GM18870 (cell line): ENCODE data around the gene RAP1A.
"Not testable (repeated sequence)": the region's sequence is repeated elsewhere in the genome, so short reads cannot be mapped to it uniquely, and the experiment has no call there.

Experiments
- ATAC-seq: cut with Tn5 transposase; IDR thresholded peaks from one replicate; pipeline ENCODE4 v1.9.1; 2021; ENCODE audit warnings: moderate library complexity; ENCODE audit not compliant: unreplicated experiment

RAP1A gene

GRCh38 chr1:111734856-111735255 lies 115.3 kb downstream of the RAP1A start:
- no peak for ATAC-seq

GRCh38 chr1:111735321-111735720 lies 115.7 kb downstream of the RAP1A start:
- ATAC-seq, result no peak

GRCh38 chr1:111735858-111736544 lies 116.4 kb downstream of the RAP1A start:
- ATAC-seq, result no peak

- ATAC-seq, result no peak
These were observed 117.1 kb downstream of the RAP1A start for GRCh38 chr1:111736548-111737215.

GRCh38 chr1:111737216-111738132 lies 117.9 kb downstream of the RAP1A start:
- no peak for ATAC-seq

GRCh38 chr1:111738133-111738435 lies 118.5 kb downstream of the RAP1A start:
- ATAC-seq, result no peak

- peak; percentile 35 for ATAC-seq
These were observed 119.0 kb downstream of the RAP1A start for GRCh38 chr1:111738436-111739193.

- peak; percentile 74 for ATAC-seq
These were observed 119.8 kb downstream of the RAP1A start, which contains the start of gene INKA2 for GRCh38 chr1:111739194-111739924. INKA2 (minus strand) TSS chr1:111739395; CDS start chr1:111739242, 153 bp downstream.

GRCh38 chr1:111739925-111740765 lies 120.6 kb downstream of the RAP1A start:
- ATAC-seq, result no peak

GRCh38 chr1:111742292-111742691 lies 122.7 kb downstream of the RAP1A start:
- not testable (repeated sequence) for ATAC-seq

GRCh38 chr1:111742938-111743549 lies 123.5 kb downstream of the RAP1A start:
- ATAC-seq, result no peak

- ATAC-seq, result no peak
These were observed 124.1 kb downstream of the RAP1A start for GRCh38 chr1:111743679-111744101.

- ATAC-seq, result no peak
These were observed 126.4 kb downstream of the RAP1A start for GRCh38 chr1:111745675-111746613.

- no peak for ATAC-seq
These were observed 127.0 kb downstream of the RAP1A start for GRCh38 chr1:111746614-111746999.

GRCh38 chr1:111747282-111747734 lies 127.7 kb downstream of the RAP1A start:
- ATAC-seq, result no peak

- no peak for ATAC-seq
These were observed 128.4 kb downstream of the RAP1A start for GRCh38 chr1:111747947-111748346.

GRCh38 chr1:111749628-111750027 lies 130.0 kb downstream of the RAP1A start:
- ATAC-seq, result no peak

GRCh38 chr1:111750856-111751255 lies 131.3 kb downstream of the RAP1A start:
- ATAC-seq, result no peak
